ENCODE measurements around the gene USP25.

USP25 gene

GRCh38 chr21:15825700-15826099, 95.9 kb downstream of the USP25 start:
- Mint-ChIP-seq H3K27ac (no peak overlapping the region), H3K27me3 (no peaks in the 10 kb centered on the region), H3K4me1 (peaks cover 3% of the 10 kb centered on the region), H3K9me3 (no peaks in the 10 kb centered on the region), H3K36me3 (peaks cover 18% of the 10 kb centered on the region), H3K4me3 (no peak overlapping the region)
- ATAC-seq (ENCODE audit: low read depth): no peak
- DNase-seq (ENCODE audit: low spot score in 2 of 2): no peak

GRCh38 chr21:15826147-15826780, 96.5 kb downstream of the USP25 start:
- H3K27me3 Mint-ChIP-seq: no peaks in the 10 kb centered on the region
- DNase-seq (ENCODE audit: low spot score in 2 of 2) (no peak), ATAC-seq (ENCODE audit: low read depth) (peak; percentile 51)
- no peak overlapping the region for H3K4me3 Mint-ChIP-seq
- H3K27ac Mint-ChIP-seq: no peak overlapping the region
- no peaks in the 10 kb centered on the region for H3K9me3 Mint-ChIP-seq
- H3K36me3 Mint-ChIP-seq: peaks cover 20% of the 10 kb centered on the region
- H3K4me1 Mint-ChIP-seq: peaks cover 3% of the 10 kb centered on the region

- ATAC-seq (ENCODE audit: low read depth) (no peak), DNase-seq (ENCODE audit: low spot score in 2 of 2) (no peak)
- Mint-ChIP-seq H3K4me1 (peaks cover 3% of the 10 kb centered on the region), H3K9me3 (no peaks in the 10 kb centered on the region), H3K27ac (peak overlapping the region; percentile 39), H3K36me3 (peaks cover 24% of the 10 kb centered on the region), H3K4me3 (no peak overlapping the region), H3K27me3 (no peaks in the 10 kb centered on the region)
Observed at GRCh38 chr21:15826908-15827601, 97.3 kb downstream of the USP25 start.

- ATAC-seq (ENCODE audit: low read depth) (no peak), DNase-seq (ENCODE audit: low spot score in 2 of 2) (no peak)
- H3K27ac Mint-ChIP-seq: no peak overlapping the region
- no peaks in the 10 kb centered on the region for H3K27me3 Mint-ChIP-seq
- no peak overlapping the region for H3K4me3 Mint-ChIP-seq
- H3K4me1 Mint-ChIP-seq: no peaks in the 10 kb centered on the region
- peaks cover 25% of the 10 kb centered on the region for H3K36me3 Mint-ChIP-seq
- H3K9me3 Mint-ChIP-seq: no peaks in the 10 kb centered on the region
Observed at GRCh38 chr21:15831497-15831896, 101.7 kb downstream of the USP25 start.

- H3K4me3 Mint-ChIP-seq: no peak overlapping the region
- ATAC-seq (ENCODE audit: low read depth) (no peak), DNase-seq (ENCODE audit: low spot score in 2 of 2) (no peak)
- no peak overlapping the region for H3K27ac Mint-ChIP-seq
- H3K36me3 Mint-ChIP-seq: peaks cover 9% of the 10 kb centered on the region
- no peaks in the 10 kb centered on the region for H3K9me3 Mint-ChIP-seq
- H3K4me1 Mint-ChIP-seq: no peaks in the 10 kb centered on the region
- H3K27me3 Mint-ChIP-seq: no peaks in the 10 kb centered on the region
Observed at GRCh38 chr21:15837645-15838044, 107.9 kb downstream of the USP25 start.

- no peaks in the 10 kb centered on the region for H3K27me3 Mint-ChIP-seq
- H3K4me1 Mint-ChIP-seq: no peaks in the 10 kb centered on the region
- no peak overlapping the region for H3K27ac Mint-ChIP-seq
Observed at GRCh38 chr21:15839026-15839425, 109.2 kb downstream of the USP25 start.

GRCh38 chr21:15839601-15840000, 109.8 kb downstream of the USP25 start:
- H3K4me3 Mint-ChIP-seq: no peak overlapping the region
- no peaks in the 10 kb centered on the region for H3K27me3 Mint-ChIP-seq
- DNase-seq (ENCODE audit: low spot score in 2 of 2): no peak
- no peak overlapping the region for H3K27ac Mint-ChIP-seq
- H3K9me3 Mint-ChIP-seq: no peaks in the 10 kb centered on the region
- ATAC-seq (ENCODE audit: low read depth): no peak
- peaks cover 5% of the 10 kb centered on the region for H3K36me3 Mint-ChIP-seq
- H3K4me1 Mint-ChIP-seq: no peaks in the 10 kb centered on the region

More at GRCh38 chr21:15839026-15839425, 109.2 kb downstream of the USP25 start:
- Mint-ChIP-seq H3K4me3 (no peak overlapping the region), H3K9me3 (no peaks in the 10 kb centered on the region), H3K36me3 (peaks cover 9% of the 10 kb centered on the region)
- ATAC-seq (ENCODE audit: low read depth) (no peak), DNase-seq (ENCODE audit: low spot score in 2 of 2) (no peak)

GRCh38 chr21:15840406-15840805, 110.6 kb downstream of the USP25 start:
- Mint-ChIP-seq H3K9me3 (no peaks in the 10 kb centered on the region), H3K36me3 (peaks cover 5% of the 10 kb centered on the region), H3K4me1 (no peaks in the 10 kb centered on the region), H3K4me3 (no peak overlapping the region), H3K27me3 (no peaks in the 10 kb centered on the region), H3K27ac (no peak overlapping the region)
- no peak for ATAC-seq (ENCODE audit: low read depth)
- no peak for DNase-seq (ENCODE audit: low spot score in 2 of 2)

- no peaks in the 10 kb centered on the region for H3K27me3 Mint-ChIP-seq
- H3K36me3 Mint-ChIP-seq: peaks cover 3% of the 10 kb centered on the region
- H3K4me3 Mint-ChIP-seq: no peak overlapping the region
- ATAC-seq (ENCODE audit: low read depth) (no peak), DNase-seq (ENCODE audit: low spot score in 2 of 2) (no peak)
- no peaks in the 10 kb centered on the region for H3K9me3 Mint-ChIP-seq
- no peak overlapping the region for H3K27ac Mint-ChIP-seq
- no peaks in the 10 kb centered on the region for H3K4me1 Mint-ChIP-seq
Observed at GRCh38 chr21:15841856-15842564, 112.2 kb downstream of the USP25 start.

- Mint-ChIP-seq H3K4me1 (no peaks in the 10 kb centered on the region), H3K4me3 (no peak overlapping the region), H3K36me3 (peaks cover 3% of the 10 kb centered on the region), H3K27ac (no peak overlapping the region), H3K27me3 (no peaks in the 10 kb centered on the region), H3K9me3 (no peaks in the 10 kb centered on the region)
- ATAC-seq (ENCODE audit: low read depth) (no peak), DNase-seq (ENCODE audit: low spot score in 2 of 2) (no peak)
Observed at GRCh38 chr21:15842565-15842880, 112.7 kb downstream of the USP25 start.

- Mint-ChIP-seq H3K9me3 (no peaks in the 10 kb centered on the region), H3K4me1 (no peaks in the 10 kb centered on the region), H3K27ac (no peak overlapping the region), H3K4me3 (no peak overlapping the region), H3K36me3 (peaks cover 6% of the 10 kb centered on the region), H3K27me3 (no peaks in the 10 kb centered on the region)
- DNase-seq (ENCODE audit: low spot score in 2 of 2): no peak
- no peak for ATAC-seq (ENCODE audit: low read depth)
Observed at GRCh38 chr21:15843766-15844165, 114.0 kb downstream of the USP25 start.

- H3K4me3 Mint-ChIP-seq: no peak overlapping the region
- no peaks in the 10 kb centered on the region for H3K4me1 Mint-ChIP-seq
- ATAC-seq (ENCODE audit: low read depth): no peak
- H3K9me3 Mint-ChIP-seq: no peaks in the 10 kb centered on the region
- no peak overlapping the region for H3K27ac Mint-ChIP-seq
- no peaks in the 10 kb centered on the region for H3K27me3 Mint-ChIP-seq
- peaks cover 15% of the 10 kb centered on the region for H3K36me3 Mint-ChIP-seq
- DNase-seq (ENCODE audit: low spot score in 2 of 2): no peak
Observed at GRCh38 chr21:15848634-15849560, 119.1 kb downstream of the USP25 start.

- no peak for DNase-seq (ENCODE audit: low spot score in 2 of 2)
- H3K4me1 Mint-ChIP-seq: no peaks in the 10 kb centered on the region
- no peaks in the 10 kb centered on the region for H3K9me3 Mint-ChIP-seq
- ATAC-seq (ENCODE audit: low read depth): no peak
- no peak overlapping the region for H3K4me3 Mint-ChIP-seq
- no peaks in the 10 kb centered on the region for H3K27me3 Mint-ChIP-seq
- H3K36me3 Mint-ChIP-seq: peaks cover 22% of the 10 kb centered on the region
- no peak overlapping the region for H3K27ac Mint-ChIP-seq
Observed at GRCh38 chr21:15849927-15850326, 120.1 kb downstream of the USP25 start.

- Mint-ChIP-seq H3K4me3 (no peak overlapping the region), H3K27ac (no peak overlapping the region), H3K9me3 (no peaks in the 10 kb centered on the region), H3K27me3 (no peaks in the 10 kb centered on the region), H3K4me1 (no peaks in the 10 kb centered on the region), H3K36me3 (peaks cover 25% of the 10 kb centered on the region)
- no peak for DNase-seq (ENCODE audit: low spot score in 2 of 2)
- ATAC-seq (ENCODE audit: low read depth): no peak
Observed at GRCh38 chr21:15850645-15851044, 120.9 kb downstream of the USP25 start.

Measured in memory B cell (primary cell).